Transverse colon (tissue), 4 donors: ENCODE measurements around the gene CIP2A.

ENCODE experiments used
- CTCF ChIP-seq, 5 experiments: fragments of 200-600 bp in 3 of 5; fragments of 450-650 bp in 2 of 5; sonication (generic) in 3 of 5; IDR thresholded peaks; 1 replicate in 2 of 5; 2 replicates in 3 of 5; pipeline ENCODE4 v1.5.1; 2016 to 2017; ENCODE audit warnings: antibody characterized with exemption in 5 of 5, inconsistent platforms in 3 of 5, mild to moderate bottlenecking in 2 of 5, moderate library complexity in 1 of 5
- EP300 ChIP-seq: sonication (generic); formaldehyde crosslinking; IDR thresholded peaks from one replicate; pipeline ENCODE4 v1.6.1; 2017; ENCODE audit warnings: antibody characterized with exemption, low read depth
- POLR2A ChIP-seq: fragments of 450-650 bp; IDR thresholded peaks from one replicate; pipeline ENCODE4 v1.6.1; 2016; ENCODE audit warnings: antibody characterized with exemption, mild to moderate bottlenecking, moderate library complexity
- POLR2AphosphoS5 ChIP-seq, 3 donors: sonication (generic); formaldehyde crosslinking; IDR thresholded peaks; one replicate each; pipeline ENCODE4 v1.6.1; 2016; ENCODE audit warnings: antibody characterized with exemption in 3 of 3

GRCh38 chr3:108605028-108605427 lies 15.8 kb upstream of the CIP2A start:
- TF ChIP-seq CTCF (IDR thresholded peaks at IDR 0.05): no peak
- no peak for TF ChIP-seq POLR2A
- TF ChIP-seq POLR2AphosphoS5 (IDR thresholded peaks at IDR 0.05): no peak
- no peak for TF ChIP-seq EP300
